ENCODE results near the gene MAP3K20. TPM values are rescaled to one million over a fixed set of nuclear protein-coding genes. Genes with fewer than 3 reads are reported as not detected.

Gene MAP3K20
- total and polyA plus RNA-seq, 2 donors (not counting 1 experiment from before 2014, with no cell fraction given), result 105 to 138 TPM

- no peaks in the 10 kb centered on the region for H3K9me3 ChIP-seq (ENCODE audit: control insufficient read depth, insufficient read depth, low read depth, low read length)
- H4K20me1 ChIP-seq (ENCODE audit: control insufficient read depth, extremely low read depth, insufficient read depth, low read length), result no peaks in the 10 kb centered on the region
- H3K9ac ChIP-seq (ENCODE audit: insufficient read depth, low read length), result no peak overlapping the region
- H3K27me3 ChIP-seq (ENCODE audit: control insufficient read depth, insufficient read depth, low read length), result no peaks in the 10 kb centered on the region
- no peak overlapping the region for H3K27ac ChIP-seq (ENCODE audit: insufficient read depth, low read length)
- peaks cover 16% of the 10 kb centered on the region for H3K79me2 ChIP-seq (ENCODE audit: control insufficient read depth, insufficient read depth, low read length)
- no peak overlapping the region for H3K4me3 ChIP-seq (replicated peaks in 1 of 4; ENCODE audit: control extremely low read depth in 1 of 4, insufficient read depth in 1 of 4, low read depth in 3 of 4, low read length in 4 of 4)
- H3K4me1 ChIP-seq (ENCODE audit: control insufficient read depth, extremely low read depth, insufficient read depth, low read length), result no peaks in the 10 kb centered on the region
- no peak overlapping the region for H3K4me2 ChIP-seq (ENCODE audit: extremely low read depth, insufficient read depth, low read length)
- no peak overlapping the region for H2AFZ ChIP-seq (ENCODE audit: low read length)
- DNase-seq (ENCODE audit: low read depth in 2 of 2), result no peak
- no peaks in the 10 kb centered on the region for H3K36me3 ChIP-seq (ENCODE audit: control insufficient read depth, insufficient read depth, low read length)
- TF ChIP-seq CTCF (conservative IDR thresholded peaks at IDR 0.05 in 1 of 2, IDR thresholded peaks at IDR 0.05 in 1 of 2; ENCODE audit: low read depth in 1 of 2, low read length in 2 of 2), result no peak
- no peak for TF ChIP-seq EZH2 (IDR thresholded peaks at IDR 0.05; ENCODE audit: low read length, missing control alignments)
These were observed 44.3 kb downstream of the MAP3K20 start for GRCh38 chr2:173119944-173120343.

GRCh38 chr2:173122936-173123335 is 47.3 kb downstream of the MAP3K20 start:
- H4K20me1 ChIP-seq (ENCODE audit: control insufficient read depth, extremely low read depth, insufficient read depth, low read length), result no peaks in the 10 kb centered on the region
- TF ChIP-seq EZH2 (IDR thresholded peaks at IDR 0.05; ENCODE audit: low read length, missing control alignments), result no peak
- no peak for TF ChIP-seq CTCF (conservative IDR thresholded peaks at IDR 0.05 in 1 of 2, IDR thresholded peaks at IDR 0.05 in 1 of 2; ENCODE audit: low read depth in 1 of 2, low read length in 2 of 2)
- H3K9me3 ChIP-seq (ENCODE audit: control insufficient read depth, insufficient read depth, low read depth, low read length), result no peaks in the 10 kb centered on the region
- H3K36me3 ChIP-seq (ENCODE audit: control insufficient read depth, insufficient read depth, low read length), result no peaks in the 10 kb centered on the region
- H3K79me2 ChIP-seq (ENCODE audit: control insufficient read depth, insufficient read depth, low read length), result peaks cover 2% of the 10 kb centered on the region
- no peak overlapping the region for H3K9ac ChIP-seq (ENCODE audit: insufficient read depth, low read length)
- no peak overlapping the region for H3K4me2 ChIP-seq (ENCODE audit: extremely low read depth, insufficient read depth, low read length)
- H3K4me3 ChIP-seq (replicated peaks in 1 of 4; ENCODE audit: control extremely low read depth in 1 of 4, insufficient read depth in 1 of 4, low read depth in 3 of 4, low read length in 4 of 4), result no peak overlapping the region
- no peaks in the 10 kb centered on the region for H3K4me1 ChIP-seq (ENCODE audit: control insufficient read depth, extremely low read depth, insufficient read depth, low read length)
- peak in 1 of 2 donors; percentile 65 for DNase-seq (ENCODE audit: low read depth in 2 of 2)
- no peak overlapping the region for H3K27ac ChIP-seq (ENCODE audit: insufficient read depth, low read length)
- no peak overlapping the region for H2AFZ ChIP-seq (ENCODE audit: low read length)
- H3K27me3 ChIP-seq (ENCODE audit: control insufficient read depth, insufficient read depth, low read length), result no peaks in the 10 kb centered on the region

- DNase-seq (ENCODE audit: low read depth in 2 of 2), result peak; percentile 26 to 35
- H2AFZ ChIP-seq (ENCODE audit: low read length), result no peak overlapping the region
These were observed 48.8 kb downstream of the MAP3K20 start for GRCh38 chr2:173124441-173124840.

More at GRCh38 chr2:173124441-173124840, 48.8 kb downstream of the MAP3K20 start:
- Histone ChIP-seq H3K27me3 (ENCODE audit: control insufficient read depth, insufficient read depth, low read length) (no peaks in the 10 kb centered on the region), H3K36me3 (ENCODE audit: control insufficient read depth, insufficient read depth, low read length) (no peaks in the 10 kb centered on the region), H3K9me3 (ENCODE audit: control insufficient read depth, insufficient read depth, low read depth, low read length) (no peaks in the 10 kb centered on the region), H3K4me1 (ENCODE audit: control insufficient read depth, extremely low read depth, insufficient read depth, low read length) (no peaks in the 10 kb centered on the region), H3K9ac (ENCODE audit: insufficient read depth, low read length) (no peak overlapping the region), H3K79me2 (ENCODE audit: control insufficient read depth, insufficient read depth, low read length) (peaks cover 2% of the 10 kb centered on the region), H3K4me3 (replicated peaks in 1 of 4; ENCODE audit: control extremely low read depth in 1 of 4, insufficient read depth in 1 of 4, low read depth in 3 of 4, low read length in 4 of 4) (no peak overlapping the region), H3K27ac (ENCODE audit: insufficient read depth, low read length) (no peak overlapping the region), H4K20me1 (ENCODE audit: control insufficient read depth, extremely low read depth, insufficient read depth, low read length) (no peaks in the 10 kb centered on the region), H3K4me2 (ENCODE audit: extremely low read depth, insufficient read depth, low read length) (no peak overlapping the region)
- TF ChIP-seq EZH2 (IDR thresholded peaks at IDR 0.05; ENCODE audit: low read length, missing control alignments) (no peak), CTCF (conservative IDR thresholded peaks at IDR 0.05 in 1 of 2, IDR thresholded peaks at IDR 0.05 in 1 of 2; ENCODE audit: low read depth in 1 of 2, low read length in 2 of 2) (no peak)
